Transverse colon (tissue), 3 donors: ENCODE results near the gene BRSK2.

Experiments used
- EP300 ChIP-seq: sonication (generic); formaldehyde crosslinking; IDR thresholded peaks from one replicate; pipeline ENCODE4 v1.6.1; 2017; ENCODE audit warnings: antibody characterized with exemption, low read depth
- POLR2A ChIP-seq: fragments of 450-650 bp; IDR thresholded peaks from one replicate; pipeline ENCODE4 v1.6.1; 2016; ENCODE audit warnings: antibody characterized with exemption, mild to moderate bottlenecking, moderate library complexity
- TF ChIP-seq, protein P1 (sequence below), 5 experiments: fragments of 200-600 bp in 3 of 5; fragments of 450-650 bp in 2 of 5; sonication (generic) in 3 of 5; IDR thresholded peaks; 1 replicate in 2 of 5; 2 replicates in 3 of 5; pipeline ENCODE4 v1.5.1; 2016 to 2017; ENCODE audit warnings: antibody characterized with exemption in 5 of 5, inconsistent platforms in 3 of 5, mild to moderate bottlenecking in 2 of 5, moderate library complexity in 1 of 5

DNA sequence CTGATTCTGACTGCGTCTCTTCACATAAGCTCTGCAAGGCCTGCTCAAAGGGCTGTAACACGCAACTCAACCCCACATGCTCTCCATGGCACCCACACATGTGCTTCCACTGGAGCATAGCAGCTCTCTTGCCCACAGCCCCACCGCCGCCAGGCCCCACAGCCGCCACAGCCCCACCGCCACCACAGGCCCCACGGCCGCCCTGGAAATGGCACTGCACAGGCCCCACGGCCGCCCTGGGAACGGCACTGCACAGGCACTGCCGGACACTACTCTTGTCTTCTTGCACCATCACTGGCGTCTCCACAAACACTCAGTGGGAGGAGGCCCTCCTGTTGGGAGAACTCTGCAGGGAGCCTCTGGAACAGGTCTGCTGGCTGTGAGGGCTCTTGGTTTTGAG lies 88.3 kb downstream of the BRSK2 start:
- TF ChIP-seq POLR2A (no peak), EP300 (no peak)
- TF ChIP-seq, protein P1, sequence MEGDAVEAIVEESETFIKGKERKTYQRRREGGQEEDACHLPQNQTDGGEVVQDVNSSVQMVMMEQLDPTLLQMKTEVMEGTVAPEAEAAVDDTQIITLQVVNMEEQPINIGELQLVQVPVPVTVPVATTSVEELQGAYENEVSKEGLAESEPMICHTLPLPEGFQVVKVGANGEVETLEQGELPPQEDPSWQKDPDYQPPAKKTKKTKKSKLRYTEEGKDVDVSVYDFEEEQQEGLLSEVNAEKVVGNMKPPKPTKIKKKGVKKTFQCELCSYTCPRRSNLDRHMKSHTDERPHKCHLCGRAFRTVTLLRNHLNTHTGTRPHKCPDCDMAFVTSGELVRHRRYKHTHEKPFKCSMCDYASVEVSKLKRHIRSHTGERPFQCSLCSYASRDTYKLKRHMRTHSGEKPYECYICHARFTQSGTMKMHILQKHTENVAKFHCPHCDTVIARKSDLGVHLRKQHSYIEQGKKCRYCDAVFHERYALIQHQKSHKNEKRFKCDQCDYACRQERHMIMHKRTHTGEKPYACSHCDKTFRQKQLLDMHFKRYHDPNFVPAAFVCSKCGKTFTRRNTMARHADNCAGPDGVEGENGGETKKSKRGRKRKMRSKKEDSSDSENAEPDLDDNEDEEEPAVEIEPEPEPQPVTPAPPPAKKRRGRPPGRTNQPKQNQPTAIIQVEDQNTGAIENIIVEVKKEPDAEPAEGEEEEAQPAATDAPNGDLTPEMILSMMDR (IDR thresholded peaks at IDR 0.05), result no peak
